Uterus (tissue), 2 donors: ENCODE measurements around the gene CLCN1.
"Not testable (repeated sequence)": the region's sequence is repeated elsewhere in the genome, so short reads cannot be mapped to it uniquely, and the experiment has no call there.

ENCODE experiments used
- CTCF ChIP-seq, 4 experiments: fragments of 200-600 bp in 2 of 4; fragments of 450-650 bp in 2 of 4; sonication (generic) in 2 of 4; IDR thresholded peaks; one replicate each; pipeline ENCODE4 v1.5.1; 2016 to 2019; ENCODE audit warnings: antibody characterized with exemption in 4 of 4, mild to moderate bottlenecking in 2 of 4, moderate library complexity in 1 of 4
- POLR2A ChIP-seq, 2 donors: fragments of 450-650 bp; IDR thresholded peaks; one replicate each; pipeline ENCODE4 v1.6.1; 2016; ENCODE audit warnings: antibody characterized with exemption in 2 of 2, mild to moderate bottlenecking in 1 of 2, moderate library complexity in 1 of 2

- not testable (repeated sequence) for TF ChIP-seq POLR2A, CTCF (IDR thresholded peaks at IDR 0.05)
These were observed 26.0 kb upstream of the CLCN1 start for GRCh38 chr7:143289888-143290287.
